Loucy (cell line): ENCODE measurements around the gene CCDC185.

Experiments used
- CTCF ChIP-seq: fragments of 200-600 bp; sonication (generic); conservative IDR thresholded peaks from 2 replicates; pipeline ENCODE4 v1.5.1; 2014; ENCODE audit warnings: mild to moderate bottlenecking, antibody characterized with exemption, low read length
- EZH2phosphoT487 ChIP-seq: fragments of 200-600 bp; IDR thresholded peaks from 2 replicates; pipeline ENCODE4 v1.6.1; 2018; ENCODE audit warnings: antibody characterized with exemption, mild to moderate bottlenecking, moderate library complexity, borderline replicate concordance

DNA sequence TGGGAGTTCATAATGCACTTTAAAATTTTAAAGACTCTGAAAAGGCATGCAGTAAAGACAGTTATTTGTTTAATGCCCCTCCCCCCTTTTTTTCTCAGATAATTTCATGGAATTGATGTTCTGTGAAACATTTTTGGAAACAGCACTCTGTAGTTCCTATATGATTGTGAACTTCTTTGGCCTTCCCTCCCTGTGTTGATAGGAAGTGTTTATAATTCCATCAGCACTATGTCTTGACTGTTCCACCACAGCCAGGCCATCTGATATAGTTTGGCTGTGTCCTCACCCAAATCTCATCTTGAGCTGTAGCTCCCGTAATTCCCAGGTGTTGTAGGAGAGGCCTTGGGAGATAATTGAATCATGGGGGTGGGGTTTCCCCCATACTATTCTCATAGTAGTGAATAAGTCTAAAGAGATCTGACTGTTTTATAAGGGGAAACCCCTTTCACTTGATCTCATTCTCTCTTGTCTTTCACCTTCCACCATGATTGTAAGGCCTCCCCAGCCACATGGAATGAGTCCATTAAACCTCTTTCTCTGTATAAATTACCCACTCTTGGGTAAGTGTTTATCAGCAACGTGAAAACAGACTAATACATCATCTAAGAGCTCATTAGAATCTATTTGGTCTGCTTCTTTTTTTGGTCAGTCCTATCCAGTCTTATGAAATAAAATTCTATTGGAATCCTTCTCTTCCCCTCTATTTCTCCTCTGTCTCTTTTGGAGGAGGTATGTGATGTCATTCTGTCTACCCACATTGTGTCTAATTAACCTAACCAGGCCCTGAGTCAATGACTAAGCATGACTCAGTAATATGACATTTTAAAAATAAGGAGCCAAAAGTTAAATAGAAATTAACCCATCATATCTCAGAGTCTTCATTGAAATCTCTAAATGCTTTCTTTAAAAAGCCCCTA lies 8.9 kb downstream of the CCDC185 start:
- no peak for TF ChIP-seq CTCF
- no peak for TF ChIP-seq EZH2phosphoT487
